OCI-LY1 (cell line): Measurements from ENCODE around the gene VASP.

Experiments used
- H2AFZ ChIP-seq: fragments of 200-600 bp; sonication (generic), shearing (Covaris generic); 2 replicates; pipeline ENCODE4 v1.6.0; 2014; ENCODE audit warnings: antibody characterized with exemption, mild to moderate bottlenecking, low read length
- H3F3A ChIP-seq: fragments of 200-600 bp; sonication (generic), shearing (Covaris generic); 2 replicates; pipeline ENCODE4 v1.6.0; 2014; ENCODE audit warnings: mild to moderate bottlenecking, antibody characterized with exemption, low read length, moderate library complexity; ENCODE audit not compliant: insufficient read depth
- H3K27ac ChIP-seq: fragments of 200-600 bp; sonication (generic); 2 replicates; pipeline ENCODE4 v1.5.1; 2014; ENCODE audit warnings: low read length, mixed run types, mild to moderate bottlenecking, low read depth; ENCODE audit not compliant: poor library complexity, severe bottlenecking
- H3K27me3 ChIP-seq: fragments of 200-600 bp; sonication (generic); 2 replicates; pipeline ENCODE4 v1.6.0; 2014; ENCODE audit warnings: antibody characterized with exemption, mild to moderate bottlenecking, low read length, moderate library complexity; ENCODE audit not compliant: insufficient read depth
- H3K36me3 ChIP-seq: fragments of 200-600 bp; sonication (generic); 2 replicates; pipeline ENCODE4 v1.6.1; 2014; ENCODE audit warnings: mild to moderate bottlenecking, antibody characterized with exemption, low read length, moderate library complexity, mixed read lengths; ENCODE audit not compliant: insufficient read depth
- H3K4me1 ChIP-seq: fragments of 200-600 bp; sonication (generic); 2 replicates; pipeline ENCODE4 v1.5.1; 2014; ENCODE audit warnings: mild to moderate bottlenecking, low read length, moderate library complexity; ENCODE audit not compliant: insufficient read depth, severe bottlenecking
- H3K4me2 ChIP-seq: fragments of 200-600 bp; sonication (generic), shearing (Covaris generic); 2 replicates; pipeline ENCODE4 v1.6.1; 2014; ENCODE audit warnings: low read length
- H3K4me3 ChIP-seq: fragments of 200-600 bp; sonication (generic); 2 replicates; pipeline ENCODE4 v1.5.1; 2014; ENCODE audit warnings: low read length, low read depth, mild to moderate bottlenecking, mixed read lengths; ENCODE audit not compliant: poor library complexity, severe bottlenecking
- H3K79me2 ChIP-seq: fragments of 200-600 bp; shearing (Covaris generic); 2 replicates; pipeline ENCODE4 v1.6.1; 2016; ENCODE audit warnings: mixed run types, low read length, mixed read lengths; ENCODE audit not compliant: insufficient read depth
- H3K9ac ChIP-seq: fragments of 200-600 bp; sonication (generic), shearing (Covaris generic); 2 replicates; pipeline ENCODE4 v1.6.1; 2014; ENCODE audit warnings: mild to moderate bottlenecking, low read length, mixed read lengths
- H3K9me2 ChIP-seq: fragments of 200-600 bp; sonication (generic), shearing (Covaris generic); 2 replicates; pipeline ENCODE4 v1.6.1; 2014; ENCODE audit warnings: low read depth, mild to moderate bottlenecking, low read length, mixed read lengths
- H3K9me3 ChIP-seq: fragments of 200-600 bp; shearing (Covaris generic); 2 replicates; pipeline ENCODE4 v1.6.1; 2014; ENCODE audit warnings: low read length, mixed read lengths
- H4K20me1 ChIP-seq: fragments of 200-600 bp; sonication (generic), shearing (Covaris generic); 2 replicates; pipeline ENCODE4 v1.6.0; 2016; ENCODE audit warnings: mild to moderate bottlenecking, low read length; ENCODE audit not compliant: insufficient read depth
- EZH2 ChIP-seq: fragments of 200-600 bp; sonication (generic), shearing (Covaris generic); IDR thresholded peaks from 2 replicates; pipeline ENCODE4 v1.8.0; 2017; ENCODE audit warnings: borderline replicate concordance, mixed run types, mild to moderate bottlenecking, antibody characterized with exemption, low read length, moderate library complexity, mixed read lengths
- TF ChIP-seq, protein P1 (sequence below): fragments of 200-600 bp; sonication (generic), shearing (Covaris generic); IDR thresholded peaks from 2 replicates; pipeline ENCODE4 v1.5.1; 2017; ENCODE audit warnings: mild to moderate bottlenecking, antibody characterized with exemption, low read length, moderate library complexity, mixed read lengths

VASP gene

DNA sequence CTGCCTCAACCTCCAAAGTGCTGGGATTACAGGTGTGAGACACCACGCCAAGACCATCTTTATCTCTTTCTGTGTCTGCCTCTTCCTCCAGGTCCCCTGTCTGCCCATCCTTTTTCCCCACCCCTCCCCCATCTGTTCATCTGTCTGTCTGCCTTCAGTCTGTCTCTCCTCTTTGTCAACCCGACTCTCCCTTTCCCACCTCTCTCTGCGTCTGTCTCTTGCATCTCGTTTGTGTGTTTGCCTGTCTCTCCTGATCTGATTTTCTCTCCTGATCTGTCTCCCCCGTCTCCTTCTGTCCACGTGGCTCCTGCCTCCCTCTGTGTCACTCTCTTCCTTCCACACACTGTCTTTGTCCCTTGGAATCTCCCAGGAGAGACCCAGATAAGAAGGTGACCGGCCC is 10.0 kb downstream of the VASP start:
- Histone ChIP-seq H3K27ac (no peak overlapping the region), H3K9ac (no peak overlapping the region), H3F3A (no peaks in the 10 kb centered on the region), H3K9me3 (no peaks in the 10 kb centered on the region), H3K27me3 (no peaks in the 10 kb centered on the region), H3K4me3 (no peak overlapping the region), H3K9me2 (no peaks in the 10 kb centered on the region), H2AFZ (no peak overlapping the region), H3K4me1 (peaks cover 34% of the 10 kb centered on the region), H3K4me2 (no peak overlapping the region), H3K79me2 (no peaks in the 10 kb centered on the region), H3K36me3 (peaks cover 26% of the 10 kb centered on the region; the same call in 1 of the 2 replicates), H4K20me1 (no peaks in the 10 kb centered on the region)
- no peak for TF ChIP-seq EZH2

DNA sequence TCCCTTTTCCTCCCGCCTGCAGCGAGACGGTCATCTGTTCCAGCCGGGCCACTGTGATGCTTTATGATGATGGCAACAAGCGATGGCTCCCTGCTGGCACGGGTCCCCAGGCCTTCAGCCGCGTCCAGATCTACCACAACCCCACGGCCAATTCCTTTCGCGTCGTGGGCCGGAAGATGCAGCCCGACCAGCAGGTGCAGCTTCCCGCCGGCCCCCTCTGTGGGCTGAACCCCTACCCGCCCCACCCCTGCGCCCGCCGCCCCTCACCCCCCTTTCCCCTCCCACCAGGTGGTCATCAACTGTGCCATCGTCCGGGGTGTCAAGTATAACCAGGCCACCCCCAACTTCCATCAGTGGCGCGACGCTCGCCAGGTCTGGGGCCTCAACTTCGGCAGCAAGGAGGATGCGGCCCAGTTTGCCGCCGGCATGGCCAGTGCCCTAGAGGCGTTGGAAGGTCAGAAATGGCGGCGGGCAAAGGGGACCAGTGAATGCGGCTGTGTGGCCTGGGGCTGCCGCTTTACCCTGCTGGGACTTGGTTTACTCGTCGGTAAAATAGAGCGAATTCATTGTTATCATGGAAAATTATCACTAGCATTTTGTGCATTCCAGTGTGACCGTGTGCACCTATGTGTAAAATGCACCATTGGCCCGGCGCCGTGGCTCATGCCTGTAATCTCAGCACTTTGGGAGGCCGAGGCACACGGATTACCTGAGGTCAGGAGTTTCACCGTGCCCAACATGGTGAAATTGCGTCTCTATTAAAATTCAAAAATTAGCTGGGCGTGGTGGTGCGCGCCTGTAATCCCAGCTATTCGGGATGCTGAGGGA is 10.6 kb downstream of the VASP start:
- no peaks in the 10 kb centered on the region for H3K79me2 ChIP-seq
- no peak overlapping the region for H3K9ac ChIP-seq
- H3K4me3 ChIP-seq: no peak overlapping the region
- H3K9me2 ChIP-seq: no peaks in the 10 kb centered on the region
- H3K36me3 ChIP-seq: peaks cover 26% of the 10 kb centered on the region; the same call in 1 of the 2 replicates
- H3K4me1 ChIP-seq: peaks cover 30% of the 10 kb centered on the region
- H3K27me3 ChIP-seq: no peaks in the 10 kb centered on the region
- no peaks in the 10 kb centered on the region for H4K20me1 ChIP-seq
- H3K27ac ChIP-seq: no peak overlapping the region
- H3K4me2 ChIP-seq: no peak overlapping the region
- H3K9me3 ChIP-seq: no peaks in the 10 kb centered on the region
- H2AFZ ChIP-seq: no peak overlapping the region
- H3F3A ChIP-seq: no peaks in the 10 kb centered on the region
- TF ChIP-seq EZH2: no peak
- TF ChIP-seq, protein P1, sequence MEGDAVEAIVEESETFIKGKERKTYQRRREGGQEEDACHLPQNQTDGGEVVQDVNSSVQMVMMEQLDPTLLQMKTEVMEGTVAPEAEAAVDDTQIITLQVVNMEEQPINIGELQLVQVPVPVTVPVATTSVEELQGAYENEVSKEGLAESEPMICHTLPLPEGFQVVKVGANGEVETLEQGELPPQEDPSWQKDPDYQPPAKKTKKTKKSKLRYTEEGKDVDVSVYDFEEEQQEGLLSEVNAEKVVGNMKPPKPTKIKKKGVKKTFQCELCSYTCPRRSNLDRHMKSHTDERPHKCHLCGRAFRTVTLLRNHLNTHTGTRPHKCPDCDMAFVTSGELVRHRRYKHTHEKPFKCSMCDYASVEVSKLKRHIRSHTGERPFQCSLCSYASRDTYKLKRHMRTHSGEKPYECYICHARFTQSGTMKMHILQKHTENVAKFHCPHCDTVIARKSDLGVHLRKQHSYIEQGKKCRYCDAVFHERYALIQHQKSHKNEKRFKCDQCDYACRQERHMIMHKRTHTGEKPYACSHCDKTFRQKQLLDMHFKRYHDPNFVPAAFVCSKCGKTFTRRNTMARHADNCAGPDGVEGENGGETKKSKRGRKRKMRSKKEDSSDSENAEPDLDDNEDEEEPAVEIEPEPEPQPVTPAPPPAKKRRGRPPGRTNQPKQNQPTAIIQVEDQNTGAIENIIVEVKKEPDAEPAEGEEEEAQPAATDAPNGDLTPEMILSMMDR: no peak

DNA sequence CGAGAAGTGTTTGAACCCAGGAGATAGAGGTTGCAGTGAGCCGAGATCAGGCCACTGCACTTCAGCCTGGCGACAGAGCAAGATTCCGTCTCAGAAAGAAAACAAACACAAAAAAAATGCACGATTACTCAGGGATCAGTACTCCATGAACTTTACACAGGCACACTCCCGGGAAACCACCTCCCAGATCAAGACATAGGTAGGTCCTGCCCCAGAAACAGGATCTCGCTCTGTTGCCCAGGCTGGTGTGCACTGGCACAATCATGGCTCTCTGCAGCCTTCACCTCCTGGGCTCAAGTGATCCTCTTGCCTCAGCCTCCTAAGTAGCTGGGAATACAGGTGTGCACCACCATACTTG is 11.2 kb downstream of the VASP start:
- Histone ChIP-seq H3K9ac (no peak overlapping the region), H3K36me3 (peaks cover 26% of the 10 kb centered on the region; the same call in 1 of the 2 replicates), H4K20me1 (no peaks in the 10 kb centered on the region), H3F3A (no peaks in the 10 kb centered on the region), H3K9me3 (no peaks in the 10 kb centered on the region), H3K27ac (no peak overlapping the region), H3K9me2 (no peaks in the 10 kb centered on the region), H3K4me3 (no peak overlapping the region), H3K4me1 (peaks cover 25% of the 10 kb centered on the region), H3K27me3 (no peaks in the 10 kb centered on the region), H3K79me2 (no peaks in the 10 kb centered on the region), H2AFZ (no peak overlapping the region), H3K4me2 (no peak overlapping the region)
- TF ChIP-seq, protein P1: no peak
- TF ChIP-seq EZH2: no peak
